ENCODE results near the gene OR5AC2. TPM values are rescaled to one million over a fixed set of nuclear protein-coding genes. Genes with fewer than 3 reads are reported as not detected.

Gene OR5AC2
- total RNA-seq, 2 donors from 2014 or later = not detected

- TF ChIP-seq POLR2A (IDR thresholded peaks at IDR 0.05) = no peak
- TF ChIP-seq, protein P1, sequence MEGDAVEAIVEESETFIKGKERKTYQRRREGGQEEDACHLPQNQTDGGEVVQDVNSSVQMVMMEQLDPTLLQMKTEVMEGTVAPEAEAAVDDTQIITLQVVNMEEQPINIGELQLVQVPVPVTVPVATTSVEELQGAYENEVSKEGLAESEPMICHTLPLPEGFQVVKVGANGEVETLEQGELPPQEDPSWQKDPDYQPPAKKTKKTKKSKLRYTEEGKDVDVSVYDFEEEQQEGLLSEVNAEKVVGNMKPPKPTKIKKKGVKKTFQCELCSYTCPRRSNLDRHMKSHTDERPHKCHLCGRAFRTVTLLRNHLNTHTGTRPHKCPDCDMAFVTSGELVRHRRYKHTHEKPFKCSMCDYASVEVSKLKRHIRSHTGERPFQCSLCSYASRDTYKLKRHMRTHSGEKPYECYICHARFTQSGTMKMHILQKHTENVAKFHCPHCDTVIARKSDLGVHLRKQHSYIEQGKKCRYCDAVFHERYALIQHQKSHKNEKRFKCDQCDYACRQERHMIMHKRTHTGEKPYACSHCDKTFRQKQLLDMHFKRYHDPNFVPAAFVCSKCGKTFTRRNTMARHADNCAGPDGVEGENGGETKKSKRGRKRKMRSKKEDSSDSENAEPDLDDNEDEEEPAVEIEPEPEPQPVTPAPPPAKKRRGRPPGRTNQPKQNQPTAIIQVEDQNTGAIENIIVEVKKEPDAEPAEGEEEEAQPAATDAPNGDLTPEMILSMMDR (IDR thresholded peaks at IDR 0.05) = no peak
- H3K4me1 ChIP-seq = no peaks in the 10 kb centered on the region
- H3K4me3 ChIP-seq = no peak overlapping the region
- H3K36me3 ChIP-seq (replicated peaks in 1 of 2; ENCODE audit: insufficient read depth in 1 of 2, low read depth in 2 of 2) = no peaks in the 10 kb centered on the region
- intact Hi-C loops (cut with DNase I) = no loop called here
- WGBS, 2 donors = 62 to 63% methylated on average over 4 of the region's 4 CpGs
- DNase-seq (no peak), ATAC-seq (no peak)
- peaks cover 0 to 6% (median 0%) of the 10 kb centered on the region in 3 donors for H3K9me3 ChIP-seq
- H3K27me3 ChIP-seq = no peaks in the 10 kb centered on the region
- no peak overlapping the region for H3K27ac ChIP-seq
Measured at GRCh38 chr3:98099848-98100247, 12.9 kb downstream of the OR5AC2 start.

DNA sequence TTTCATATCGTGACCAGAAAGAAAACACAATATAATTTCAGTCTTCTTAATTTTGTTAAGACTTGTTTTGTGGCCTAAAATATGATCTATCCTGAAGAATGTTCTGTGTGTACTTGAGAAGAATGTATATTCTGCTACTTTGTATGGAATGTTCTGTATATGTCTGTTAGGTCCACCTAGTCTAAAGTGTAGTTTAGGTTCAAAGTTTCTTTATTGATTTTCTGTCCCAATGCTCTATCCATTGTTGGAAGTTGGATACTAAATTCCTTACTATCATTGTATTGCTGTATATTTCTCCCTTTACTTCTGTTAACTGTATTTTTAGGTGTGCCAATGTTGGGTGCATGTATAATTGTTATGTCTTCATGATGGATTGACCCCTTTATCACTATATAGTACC is 21.2 kb downstream of the OR5AC2 start:
- Histone ChIP-seq H3K27ac (no peak overlapping the region), H3K9me3 (no peaks in the 10 kb centered on the region), H3K27me3 (no peaks in the 10 kb centered on the region), H3K4me1 (no peaks in the 10 kb centered on the region), H3K4me3 (no peak overlapping the region), H3K36me3 (replicated peaks in 1 of 2; ENCODE audit: insufficient read depth in 1 of 2, low read depth in 2 of 2) (no peaks in the 10 kb centered on the region)
- DNase-seq (no peak), ATAC-seq (no peak)
- no peak for TF ChIP-seq POLR2A (IDR thresholded peaks at IDR 0.05)
- TF ChIP-seq, protein P1 (IDR thresholded peaks at IDR 0.05) = no peak
- intact Hi-C loops (cut with DNase I) = no loop called here
- 0 to 39% methylated on average over 1 of the region's 1 CpG for WGBS, 2 donors

DNA sequence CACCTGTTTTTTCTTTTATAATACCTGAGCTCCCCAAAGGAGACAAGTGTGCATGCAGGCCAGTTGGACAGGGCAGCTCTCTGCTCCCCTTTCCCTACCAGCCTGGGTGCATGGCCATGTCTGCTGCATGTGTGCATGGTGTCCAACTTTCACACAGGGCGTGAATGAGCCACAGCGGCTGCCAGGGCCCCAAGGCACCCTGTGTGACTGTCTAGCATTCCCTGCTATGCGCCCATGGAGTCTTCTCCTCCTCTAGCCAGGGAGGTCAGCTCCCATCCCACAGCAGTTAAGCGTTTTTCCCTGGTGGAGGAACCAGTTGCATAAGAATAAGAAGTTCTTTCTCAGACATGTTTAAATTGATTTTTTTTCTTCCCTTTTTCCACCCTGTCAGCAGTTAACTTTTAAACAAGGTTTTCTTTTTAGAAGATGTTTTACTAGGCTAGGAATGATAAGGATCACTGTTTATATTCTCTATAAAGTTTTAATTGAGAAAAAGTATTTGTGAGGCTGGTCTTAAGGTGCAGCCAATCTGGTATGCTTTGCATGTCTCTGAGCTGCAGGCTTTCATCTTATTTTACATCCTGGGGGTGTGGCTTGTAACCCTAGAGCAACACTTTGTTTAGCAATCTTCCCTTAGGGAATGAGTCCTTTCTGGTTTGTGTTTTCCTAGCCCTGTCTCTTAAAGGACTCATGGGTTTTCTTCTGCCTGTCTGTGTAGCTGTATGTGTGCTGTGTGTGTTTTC is 23.0 kb downstream of the OR5AC2 start:
- Histone ChIP-seq H3K27ac (no peak overlapping the region), H3K4me1 (no peaks in the 10 kb centered on the region), H3K9me3 (no peaks in the 10 kb centered on the region), H3K27me3 (no peaks in the 10 kb centered on the region), H3K36me3 (replicated peaks in 1 of 2; ENCODE audit: insufficient read depth in 1 of 2, low read depth in 2 of 2) (no peaks in the 10 kb centered on the region), H3K4me3 (no peak overlapping the region)
- DNase-seq (no peak), ATAC-seq (no peak)
- intact Hi-C loops (cut with DNase I) = no loop called here
- 58 to 65% methylated on average over 4 of the region's 4 CpGs for WGBS, 2 donors
- no peak for TF ChIP-seq POLR2A (IDR thresholded peaks at IDR 0.05)
- TF ChIP-seq, protein P1 (IDR thresholded peaks at IDR 0.05) = no peak

- intact Hi-C loops (cut with DNase I) = no loop called here
- Histone ChIP-seq H3K27me3 (no peaks in the 10 kb centered on the region), H3K4me3 (no peak overlapping the region), H3K4me1 (no peaks in the 10 kb centered on the region), H3K9me3 (no peaks in the 10 kb centered on the region), H3K27ac (no peak overlapping the region), H3K36me3 (replicated peaks in 1 of 2; ENCODE audit: insufficient read depth in 1 of 2, low read depth in 2 of 2) (no peaks in the 10 kb centered on the region)
- DNase-seq (no peak), ATAC-seq (no peak)
- TF ChIP-seq, protein P1 (IDR thresholded peaks at IDR 0.05) = no peak
- TF ChIP-seq POLR2A (IDR thresholded peaks at IDR 0.05) = no peak
Measured at GRCh38 chr3:98110550-98110908, 23.6 kb downstream of the OR5AC2 start.

DNA sequence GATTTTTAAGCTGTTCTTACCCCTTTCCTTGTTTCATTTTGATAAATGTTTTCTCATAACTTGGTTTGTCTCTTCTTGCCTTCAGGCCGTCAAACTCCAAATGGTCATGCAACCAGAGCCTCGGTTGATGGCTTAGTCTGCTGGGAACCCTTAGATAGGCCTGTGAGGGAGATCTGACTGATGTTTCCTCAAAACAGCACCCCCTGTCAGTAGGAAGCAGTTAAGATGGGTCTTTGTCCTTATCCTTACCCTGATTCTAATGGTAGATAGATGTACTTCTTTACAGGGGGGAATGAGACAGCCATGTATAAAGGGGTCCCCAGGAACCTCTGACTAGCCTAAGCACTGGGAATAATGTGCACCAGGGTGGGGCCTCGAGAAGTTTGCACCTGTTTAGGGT is 27.3 kb downstream of the OR5AC2 start:
- no peaks in the 10 kb centered on the region for H3K27me3 ChIP-seq
- no peak for ATAC-seq

More for the DNA sequence above, 27.3 kb downstream of the OR5AC2 start:
- Histone ChIP-seq H3K36me3 (replicated peaks in 1 of 2; ENCODE audit: insufficient read depth in 1 of 2, low read depth in 2 of 2) (no peaks in the 10 kb centered on the region), H3K4me1 (no peaks in the 10 kb centered on the region), H3K9me3 (peaks cover 0 to 14% (median 0%) of the 10 kb centered on the region in 3 donors), H3K4me3 (no peak overlapping the region), H3K27ac (no peak overlapping the region)
- intact Hi-C loops (cut with DNase I) = no loop called here
- WGBS, 2 donors = 30 to 38% methylated on average over 3 of the region's 3 CpGs
- TF ChIP-seq, protein P1 (IDR thresholded peaks at IDR 0.05) = no peak
- TF ChIP-seq POLR2A (IDR thresholded peaks at IDR 0.05) = no peak
- no peak for DNase-seq

Measured in body of pancreas (tissue), 4 donors.